ENCODE data around the gene AHNAK.

Gene AHNAK

GRCh38 chr11:62464655-62465054 lies 82.0 kb downstream of the AHNAK start:
- Histone ChIP-seq H3K36me3 (ENCODE audit: control insufficient read depth, insufficient read depth, low read length) (no peaks in the 10 kb centered on the region), H3K9me3 (ENCODE audit: control insufficient read depth, low read length) (no peaks in the 10 kb centered on the region), H3K4me1 (ENCODE audit: control insufficient read depth, insufficient read depth, low read length) (no peaks in the 10 kb centered on the region), H3K27me3 (ENCODE audit: control insufficient read depth, insufficient read depth, low read length) (no peaks in the 10 kb centered on the region), H3K4me3 (ENCODE audit: low read length) (no peak overlapping the region), H3K9ac (ENCODE audit: low read length) (no peak overlapping the region)

- Histone ChIP-seq H3K4me3 (ENCODE audit: low read length) (no peak overlapping the region), H3K9me3 (ENCODE audit: control insufficient read depth, low read length) (no peaks in the 10 kb centered on the region), H3K4me1 (ENCODE audit: control insufficient read depth, insufficient read depth, low read length) (no peaks in the 10 kb centered on the region), H3K36me3 (ENCODE audit: control insufficient read depth, insufficient read depth, low read length) (no peaks in the 10 kb centered on the region), H3K27me3 (ENCODE audit: control insufficient read depth, insufficient read depth, low read length) (no peaks in the 10 kb centered on the region), H3K9ac (ENCODE audit: low read length) (no peak overlapping the region)
Observed at GRCh38 chr11:62463121-62463542, 83.5 kb downstream of the AHNAK start.

- Histone ChIP-seq H3K4me3 (ENCODE audit: low read length) (no peak overlapping the region), H3K4me1 (ENCODE audit: control insufficient read depth, insufficient read depth, low read length) (no peaks in the 10 kb centered on the region), H3K9me3 (ENCODE audit: control insufficient read depth, low read length) (no peaks in the 10 kb centered on the region), H3K9ac (ENCODE audit: low read length) (no peak overlapping the region), H3K27me3 (ENCODE audit: control insufficient read depth, insufficient read depth, low read length) (no peaks in the 10 kb centered on the region), H3K36me3 (ENCODE audit: control insufficient read depth, insufficient read depth, low read length) (no peaks in the 10 kb centered on the region)
Observed at GRCh38 chr11:62462508-62462892, 84.1 kb downstream of the AHNAK start.

- H3K36me3 ChIP-seq (ENCODE audit: control insufficient read depth, insufficient read depth, low read length): no peaks in the 10 kb centered on the region
- H3K4me1 ChIP-seq (ENCODE audit: control insufficient read depth, insufficient read depth, low read length): no peaks in the 10 kb centered on the region
- H3K27me3 ChIP-seq (ENCODE audit: control insufficient read depth, insufficient read depth, low read length): no peaks in the 10 kb centered on the region
- no peaks in the 10 kb centered on the region for H3K9me3 ChIP-seq (ENCODE audit: control insufficient read depth, low read length)
- H3K4me3 ChIP-seq (ENCODE audit: low read length): no peak overlapping the region
- no peak overlapping the region for H3K9ac ChIP-seq (ENCODE audit: low read length)
Observed at GRCh38 chr11:62461740-62462507, 84.7 kb downstream of the AHNAK start.

GRCh38 chr11:62459080-62459479 lies 87.5 kb downstream of the AHNAK start:
- Histone ChIP-seq H3K4me3 (ENCODE audit: low read length) (no peak overlapping the region), H3K27me3 (ENCODE audit: control insufficient read depth, insufficient read depth, low read length) (no peaks in the 10 kb centered on the region), H3K36me3 (ENCODE audit: control insufficient read depth, insufficient read depth, low read length) (no peaks in the 10 kb centered on the region), H3K4me1 (ENCODE audit: control insufficient read depth, insufficient read depth, low read length) (no peaks in the 10 kb centered on the region), H3K9ac (ENCODE audit: low read length) (no peak overlapping the region), H3K9me3 (ENCODE audit: control insufficient read depth, low read length) (no peaks in the 10 kb centered on the region)

- Histone ChIP-seq H3K4me1 (ENCODE audit: control insufficient read depth, insufficient read depth, low read length) (no peaks in the 10 kb centered on the region), H3K9me3 (ENCODE audit: control insufficient read depth, low read length) (no peaks in the 10 kb centered on the region), H3K36me3 (ENCODE audit: control insufficient read depth, insufficient read depth, low read length) (no peaks in the 10 kb centered on the region), H3K9ac (ENCODE audit: low read length) (no peak overlapping the region), H3K4me3 (ENCODE audit: low read length) (no peak overlapping the region), H3K27me3 (ENCODE audit: control insufficient read depth, insufficient read depth, low read length) (no peaks in the 10 kb centered on the region)
Observed at GRCh38 chr11:62458212-62459002, 88.2 kb downstream of the AHNAK start.

- Histone ChIP-seq H3K4me1 (ENCODE audit: control insufficient read depth, insufficient read depth, low read length) (no peaks in the 10 kb centered on the region), H3K4me3 (ENCODE audit: low read length) (no peak overlapping the region), H3K9me3 (ENCODE audit: control insufficient read depth, low read length) (no peaks in the 10 kb centered on the region), H3K9ac (ENCODE audit: low read length) (no peak overlapping the region), H3K36me3 (ENCODE audit: control insufficient read depth, insufficient read depth, low read length) (no peaks in the 10 kb centered on the region), H3K27me3 (ENCODE audit: control insufficient read depth, insufficient read depth, low read length) (no peaks in the 10 kb centered on the region)
Observed at GRCh38 chr11:62457478-62457877, 89.1 kb downstream of the AHNAK start.

- H3K9me3 ChIP-seq (ENCODE audit: control insufficient read depth, low read length): no peaks in the 10 kb centered on the region
Observed at GRCh38 chr11:62456630-62457029, 90.0 kb downstream of the AHNAK start.

GRCh38 chr11:62452839-62453468 lies 93.7 kb downstream of the AHNAK start:
- H3K4me3 ChIP-seq (ENCODE audit: low read length): no peak overlapping the region
- no peaks in the 10 kb centered on the region for H3K4me1 ChIP-seq (ENCODE audit: control insufficient read depth, insufficient read depth, low read length)
- H3K27me3 ChIP-seq (ENCODE audit: control insufficient read depth, insufficient read depth, low read length): no peaks in the 10 kb centered on the region
- no peak overlapping the region for H3K9ac ChIP-seq (ENCODE audit: low read length)
- H3K36me3 ChIP-seq (ENCODE audit: control insufficient read depth, insufficient read depth, low read length): no peaks in the 10 kb centered on the region
- no peaks in the 10 kb centered on the region for H3K9me3 ChIP-seq (ENCODE audit: control insufficient read depth, low read length)

More at GRCh38 chr11:62456630-62457029, 90.0 kb downstream of the AHNAK start:
- Histone ChIP-seq H3K36me3 (ENCODE audit: control insufficient read depth, insufficient read depth, low read length) (no peaks in the 10 kb centered on the region), H3K4me1 (ENCODE audit: control insufficient read depth, insufficient read depth, low read length) (no peaks in the 10 kb centered on the region), H3K27me3 (ENCODE audit: control insufficient read depth, insufficient read depth, low read length) (no peaks in the 10 kb centered on the region), H3K4me3 (ENCODE audit: low read length) (no peak overlapping the region), H3K9ac (ENCODE audit: low read length) (no peak overlapping the region)

GRCh38 chr11:62452261-62452660 lies 94.3 kb downstream of the AHNAK start:
- Histone ChIP-seq H3K4me3 (ENCODE audit: low read length) (no peak overlapping the region), H3K9ac (ENCODE audit: low read length) (no peak overlapping the region), H3K4me1 (ENCODE audit: control insufficient read depth, insufficient read depth, low read length) (no peaks in the 10 kb centered on the region), H3K9me3 (ENCODE audit: control insufficient read depth, low read length) (no peaks in the 10 kb centered on the region), H3K36me3 (ENCODE audit: control insufficient read depth, insufficient read depth, low read length) (no peaks in the 10 kb centered on the region), H3K27me3 (ENCODE audit: control insufficient read depth, insufficient read depth, low read length) (no peaks in the 10 kb centered on the region)

GRCh38 chr11:62451241-62451621 lies 95.4 kb downstream of the AHNAK start:
- Histone ChIP-seq H3K9me3 (ENCODE audit: control insufficient read depth, low read length) (no peaks in the 10 kb centered on the region), H3K9ac (ENCODE audit: low read length) (no peak overlapping the region)

More at GRCh38 chr11:62451241-62451621, 95.4 kb downstream of the AHNAK start:
- H3K36me3 ChIP-seq (ENCODE audit: control insufficient read depth, insufficient read depth, low read length): no peaks in the 10 kb centered on the region
- H3K4me1 ChIP-seq (ENCODE audit: control insufficient read depth, insufficient read depth, low read length): peaks cover 5% of the 10 kb centered on the region
- no peaks in the 10 kb centered on the region for H3K27me3 ChIP-seq (ENCODE audit: control insufficient read depth, insufficient read depth, low read length)
- no peak overlapping the region for H3K4me3 ChIP-seq (ENCODE audit: low read length)

Measured in mucosa of stomach (tissue), 1 donor.